SK-N-MC (cell line): ENCODE measurements around the gene RPS2.
"Not testable (repeated sequence)": the region's sequence is repeated elsewhere in the genome, so short reads cannot be mapped to it uniquely, and the experiment has no call there.

ENCODE experiments used
- DNase-seq: peaks from one replicate; pipeline ENCODE4 v3.0.0-alpha.2; 2011; ENCODE audit warnings: low read depth, low spot score
- H3K27ac ChIP-seq: fragments of 200-600 bp; sonication (generic); 2 replicates; pipeline ENCODE4 v1.5.1; 2016; ENCODE audit warnings: mixed run types
- H3K36me3 ChIP-seq: fragments of 200-600 bp; sonication (generic); 2 replicates; pipeline ENCODE4 v1.6.1; 2017; ENCODE audit warnings: antibody characterized with exemption, low read length, mixed read lengths; ENCODE audit not compliant: insufficient read depth
- H3K4me3 ChIP-seq: fragments of 200-600 bp; sonication (generic); 2 replicates; pipeline ENCODE4 v1.5.1; 2016
- H3K9ac ChIP-seq: fragments of 200-600 bp; sonication (generic); 2 replicates; pipeline ENCODE4 v1.8.0; 2017; ENCODE audit warnings: mixed run types, mixed read lengths; ENCODE audit not compliant: insufficient read length
- H3K9me3 ChIP-seq: fragments of 200-600 bp; sonication (generic); 2 replicates; pipeline ENCODE4 v1.6.1; 2017; ENCODE audit warnings: low read depth, mild to moderate bottlenecking, antibody characterized with exemption, low read length, moderate library complexity, mixed read lengths
- EZH2 ChIP-seq: fragments of 200-600 bp; sonication (generic); IDR thresholded peaks from one replicate; pipeline ENCODE4 v1.6.1; 2017; ENCODE audit warnings: antibody characterized with exemption
- FOXP2 ChIP-seq: optimal IDR thresholded peaks from 2 replicates; pipeline ENCODE3; 2011; ENCODE audit warnings: mild to moderate bottlenecking, moderate library complexity; ENCODE audit not compliant: insufficient read depth; ENCODE audit errors: extremely low read length, control extremely low read depth
- POLR2AphosphoS5 ChIP-seq: IDR thresholded peaks from 2 replicates; pipeline ENCODE4 v1.6.1; 2012; ENCODE audit warnings: mild to moderate bottlenecking, low read depth, low read length, borderline replicate concordance

Gene RPS2

DNA sequence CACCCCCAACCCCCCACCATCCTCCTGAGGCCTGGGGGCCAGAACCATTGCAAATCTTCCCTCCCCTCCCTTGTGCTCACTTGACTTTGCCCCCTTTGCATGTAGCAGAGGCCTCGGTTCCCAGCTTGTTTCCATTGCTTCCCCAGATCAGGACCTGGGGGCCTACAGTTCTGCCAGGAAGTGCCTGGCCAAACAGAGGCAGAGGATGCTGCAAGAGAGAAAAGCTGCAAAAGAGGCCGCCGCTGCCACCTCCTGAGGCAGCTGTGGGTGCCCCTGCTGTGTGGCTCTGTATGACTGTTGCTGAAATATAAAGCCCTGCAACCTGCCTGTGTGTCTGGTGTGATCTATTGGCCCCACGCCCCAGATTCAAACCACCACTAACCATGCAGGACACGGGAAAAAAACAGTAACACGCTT, 3.0 kb downstream of the RPS2 start:
- no peak; the same call in 1 of the 2 replicates for TF ChIP-seq POLR2AphosphoS5
- no peak for TF ChIP-seq EZH2
- no peak for TF ChIP-seq FOXP2
- Histone ChIP-seq H3K36me3 (peaks cover 27% of the 10 kb centered on the region), H3K9ac (no peak overlapping the region), H3K4me3 (peak overlapping the region; percentile 94), H3K27ac (peak overlapping the region; percentile 57), H3K9me3 (no peaks in the 10 kb centered on the region)
- DNase-seq, result no peak

- no peak for DNase-seq
- Histone ChIP-seq H3K36me3 (peaks cover 27% of the 10 kb centered on the region), H3K4me3 (peak overlapping the region; percentile 98), H3K9ac (peak overlapping the region; percentile 94), H3K27ac (peak overlapping the region; percentile 68), H3K9me3 (no peaks in the 10 kb centered on the region)
- peak; percentile 68 for TF ChIP-seq POLR2AphosphoS5
- no peak for TF ChIP-seq FOXP2
- TF ChIP-seq EZH2, result no peak
Observed at GRCh38 chr16:1960665-1961630, 3.7 kb downstream of the RPS2 start.

DNA sequence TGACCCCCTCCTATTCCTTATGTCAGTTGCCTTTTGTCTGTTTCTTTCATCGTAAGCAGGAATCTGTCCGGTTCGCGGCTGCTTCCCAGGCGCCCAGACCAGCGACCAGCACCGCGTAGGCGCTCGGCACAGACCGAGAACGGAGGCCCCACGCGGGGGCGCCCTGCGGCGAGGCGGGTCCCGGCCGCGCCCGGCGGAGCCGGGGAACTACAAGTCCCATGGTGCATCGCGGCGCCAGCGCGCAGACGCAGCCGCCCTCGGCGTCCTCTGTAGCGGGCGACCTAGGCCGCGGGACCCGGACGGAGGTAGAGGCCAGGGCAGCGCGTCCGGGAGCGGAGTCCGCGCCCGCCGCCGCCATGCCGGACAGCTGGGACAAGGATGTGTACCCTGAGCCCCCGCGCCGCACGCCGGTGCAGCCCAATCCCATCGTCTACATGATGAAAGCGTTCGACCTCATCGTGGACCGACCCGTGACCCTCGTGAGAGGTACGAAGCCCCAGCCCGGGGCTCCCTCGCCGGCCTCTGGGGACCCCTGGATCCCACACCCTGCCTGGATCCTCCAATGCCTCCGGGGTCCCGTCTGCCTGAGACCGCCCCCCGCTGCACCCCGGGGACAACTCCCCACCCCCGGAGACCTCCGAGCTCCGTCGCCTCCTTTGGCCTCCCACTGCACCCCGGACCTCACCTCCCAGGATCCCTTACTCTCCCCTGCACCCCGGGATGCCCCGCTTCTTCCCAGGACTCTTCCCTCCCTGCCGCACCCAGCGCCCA, 5.2 kb downstream of the RPS2 start, which contains the start of gene NDUFB10:
Gene NDUFB10 (plus strand): TSS at position 270 of the 771 bp plus-strand sequence. CDS start 87 bp downstream, at position 357.
- peak within 1 kb of the TSS; percentile 94 for H3K9ac ChIP-seq
- peak; percentile 85; the same call in 1 of the 2 replicates for TF ChIP-seq POLR2AphosphoS5
- TF ChIP-seq FOXP2, result no peak
- H3K4me3 ChIP-seq, result peak within 1 kb of the TSS; percentile 98
- H3K9me3 ChIP-seq, result no peaks in the 10 kb centered on the region
- DNase-seq, result no peak
- peaks cover 27% of the 10 kb centered on the region for H3K36me3 ChIP-seq
- peak within 1 kb of the TSS; percentile 70 for H3K27ac ChIP-seq

GRCh38 chr16:1958715-1959268, 5.8 kb downstream of the RPS2 start:
- Histone ChIP-seq H3K27ac (0 out of 2 replicates have a peak overlapping the region, but pooled peaks have one; percentile 27), H3K9me3 (no peaks in the 10 kb centered on the region), H3K9ac (peak overlapping the region; percentile 94), H3K4me3 (peak overlapping the region; percentile 98), H3K36me3 (peaks cover 23% of the 10 kb centered on the region)
- no peak for DNase-seq
- no peak for TF ChIP-seq POLR2AphosphoS5
- TF ChIP-seq FOXP2, result no peak
- TF ChIP-seq EZH2, result no peak

DNA sequence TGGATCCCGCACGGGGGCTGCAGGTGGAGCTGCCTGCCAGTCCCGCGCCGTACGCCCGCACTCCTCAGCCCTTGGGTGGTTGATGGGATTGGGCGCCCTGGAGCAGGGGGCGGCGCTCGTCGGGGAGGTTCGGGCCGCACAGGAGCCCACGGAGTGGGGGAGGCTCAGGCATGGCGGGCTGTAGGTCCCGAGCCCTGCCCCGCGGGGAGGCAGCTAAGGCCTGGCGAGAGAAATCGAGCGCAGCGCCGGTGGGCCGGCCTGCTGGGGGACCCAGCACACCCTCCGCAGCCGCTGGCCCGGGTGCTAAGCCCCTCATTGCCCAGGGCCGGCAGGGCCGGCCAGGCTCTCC, 6.5 kb downstream of the RPS2 start:
- H3K9ac ChIP-seq, DNase-seq, H3K4me3 ChIP-seq, H3K27ac ChIP-seq, H3K9me3 ChIP-seq: not testable (repeated sequence)
- H3K36me3 ChIP-seq, result peaks cover 16% of the 10 kb centered on the region

- Histone ChIP-seq H3K36me3 (peaks cover 11% of the 10 kb centered on the region), H3K27ac (0 out of 2 replicates have a peak overlapping the region, but pooled peaks have one; percentile 46)
- H3K9ac ChIP-seq, H3K9me3 ChIP-seq, H3K4me3 ChIP-seq, DNase-seq: not testable (repeated sequence)
Observed at GRCh38 chr16:1957434-1958142, 7.0 kb downstream of the RPS2 start.

DNA sequence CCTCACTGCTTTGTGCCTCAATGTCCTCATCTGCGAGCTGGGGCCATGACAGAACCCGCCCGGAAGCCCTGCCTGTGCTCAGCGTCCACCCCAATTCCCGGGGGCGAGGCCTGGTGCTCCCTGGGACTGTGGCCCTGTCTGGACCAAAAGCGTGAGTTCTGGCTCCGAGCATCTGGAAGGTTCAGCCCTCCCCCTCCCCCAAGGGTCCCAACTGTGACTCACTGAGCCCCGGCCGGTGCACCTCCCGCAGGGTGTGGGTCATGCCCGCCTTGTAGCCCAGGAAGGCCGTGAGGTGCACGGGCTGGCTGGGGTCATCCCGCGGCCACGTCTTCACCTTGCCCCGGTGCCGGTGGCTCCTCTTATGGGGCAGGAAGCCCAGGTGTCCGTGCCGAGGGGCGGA, 10.9 kb downstream of the RPS2 start:
- no peak overlapping the region for H3K9ac ChIP-seq
- no peaks in the 10 kb centered on the region for H3K9me3 ChIP-seq
- H3K36me3 ChIP-seq, result no peaks in the 10 kb centered on the region
- no peak overlapping the region for H3K27ac ChIP-seq
- H3K4me3 ChIP-seq, result no peak overlapping the region
- no peak for DNase-seq
- TF ChIP-seq POLR2AphosphoS5 (no peak), FOXP2 (no peak), EZH2 (no peak)

DNA sequence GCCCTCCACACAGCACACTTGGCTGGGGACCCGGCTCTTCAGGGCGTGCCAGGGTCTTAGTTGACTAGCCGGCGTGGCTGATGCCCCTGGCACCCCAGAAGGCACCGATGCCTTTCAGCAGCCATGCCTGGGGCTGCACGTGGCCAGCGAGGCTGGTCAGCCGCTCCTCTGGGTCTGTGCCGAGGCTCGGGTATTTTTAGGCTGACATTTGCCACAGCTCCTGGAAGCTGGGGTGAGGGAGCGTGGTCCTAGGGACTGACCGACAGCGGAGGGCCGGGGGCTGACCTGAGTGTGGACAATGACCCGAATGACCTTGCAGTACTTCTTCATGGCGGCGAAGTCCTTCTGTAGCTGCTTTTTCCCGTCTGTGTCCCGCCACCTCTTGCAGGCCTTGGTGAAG, 14.1 kb downstream of the RPS2 start:
- TF ChIP-seq FOXP2 (no peak), POLR2AphosphoS5 (no peak), EZH2 (no peak)
- DNase-seq, result no peak
- no peak overlapping the region for H3K27ac ChIP-seq
- no peak overlapping the region for H3K9ac ChIP-seq
- no peaks in the 10 kb centered on the region for H3K36me3 ChIP-seq
- H3K4me3 ChIP-seq, result no peak overlapping the region
- no peaks in the 10 kb centered on the region for H3K9me3 ChIP-seq
